T-helper 17 cell (primary cell): ENCODE data around the gene TESMIN. TPM values are rescaled to one million over a fixed set of nuclear protein-coding genes. Genes with fewer than 3 reads are reported as not detected.

ENCODE experiments used
- ATAC-seq: fragments of 150-1000 bp; cut with Tn5 transposase; 2 replicates; pipeline ENCODE4 v1.10.0; 2021; ENCODE audit warnings: mild to moderate bottlenecking, moderate library complexity
- DNase-seq, 3 donors: peaks; one replicate each; pipeline versions ENCODE4 v3.0.0 to v3.0.0-alpha.2; 2020 to 2021
- H3K9me3 ChIP-seq: one replicate; pipeline ENCODE4 v1.7.0; 2013; ENCODE audit warnings: low read length, mild to moderate bottlenecking; ENCODE audit not compliant: control insufficient read depth, poor library complexity, severe bottlenecking
- H3K27ac Mint-ChIP-seq: one replicate; pipeline ENCODE4 v1.8.0; 2022; ENCODE audit warnings: mild to moderate bottlenecking, moderate library complexity, mixed read lengths
- H3K27me3 Mint-ChIP-seq: one replicate; pipeline ENCODE4 v1.8.0; 2022; ENCODE audit warnings: mixed read lengths
- H3K36me3 Mint-ChIP-seq: one replicate; pipeline ENCODE4 v1.8.0; 2022; ENCODE audit warnings: low read depth, mixed read lengths
- H3K4me1 Mint-ChIP-seq: one replicate; pipeline ENCODE4 v1.8.0; 2022; ENCODE audit warnings: mild to moderate bottlenecking, mixed read lengths
- H3K4me3 Mint-ChIP-seq: one replicate; pipeline ENCODE4 v1.8.0; 2022; ENCODE audit warnings: mild to moderate bottlenecking, moderate library complexity, mixed read lengths
- total RNA-seq, 4 donors: library from RNA in 2 of 4; stranded (reverse) in 2 of 4; gene quantifications; one replicate each; pipeline ENCODE4 v1.2.3 and lab custom pipeline; 2022 to 2026

The TESMIN gene
- total RNA-seq, 2 donors from 2014 or later: 5.0 to 5.5 TPM

- Mint-ChIP-seq H3K36me3 (peaks cover 6% of the 10 kb centered on the region), H3K27ac (peak overlapping the region; percentile 60), H3K4me1 (peaks cover 24% of the 10 kb centered on the region), H3K27me3 (peaks cover 23% of the 10 kb centered on the region), H3K4me3 (no peak overlapping the region)
- ATAC-seq: no peak
- DNase-seq: no peak
- H3K9me3 ChIP-seq: no peaks in the 10 kb centered on the region
Observed at GRCh38 chr11:68692115-68692514, 59.2 kb downstream of the TESMIN start.

- peaks cover 24% of the 10 kb centered on the region for H3K4me1 Mint-ChIP-seq
- DNase-seq (no peak), ATAC-seq (no peak)
- H3K4me3 Mint-ChIP-seq: peak overlapping the region; percentile 59
- peaks cover 30% of the 10 kb centered on the region for H3K27me3 Mint-ChIP-seq
- no peaks in the 10 kb centered on the region for H3K9me3 ChIP-seq
- peak overlapping the region; percentile 60 for H3K27ac Mint-ChIP-seq
- H3K36me3 Mint-ChIP-seq: peaks cover 7% of the 10 kb centered on the region
Observed at GRCh38 chr11:68691402-68691784, 59.9 kb downstream of the TESMIN start.

- DNase-seq: no peak
- H3K9me3 ChIP-seq: no peaks in the 10 kb centered on the region
- Mint-ChIP-seq H3K4me3 (peak overlapping the region; percentile 59), H3K27me3 (peaks cover 30% of the 10 kb centered on the region), H3K27ac (peak overlapping the region; percentile 60), H3K36me3 (peaks cover 9% of the 10 kb centered on the region), H3K4me1 (peaks cover 28% of the 10 kb centered on the region)
- peak; percentile 93 for ATAC-seq
Observed at GRCh38 chr11:68690671-68691401, 60.5 kb downstream of the TESMIN start.

GRCh38 chr11:68689737-68690625 lies 61.3 kb downstream of the TESMIN start:
- H3K9me3 ChIP-seq: no peaks in the 10 kb centered on the region
- Mint-ChIP-seq H3K36me3 (peaks cover 9% of the 10 kb centered on the region), H3K27ac (peak overlapping the region; percentile 60), H3K4me1 (peaks cover 28% of the 10 kb centered on the region), H3K4me3 (peak overlapping the region; percentile 68), H3K27me3 (peaks cover 30% of the 10 kb centered on the region)
- DNase-seq: no peak
- no peak for ATAC-seq

- H3K36me3 Mint-ChIP-seq: peaks cover 6% of the 10 kb centered on the region
Observed at GRCh38 chr11:68688881-68689280, 62.4 kb downstream of the TESMIN start.

GRCh38 chr11:68687986-68688385 lies 63.3 kb downstream of the TESMIN start:
- DNase-seq (no peak), ATAC-seq (no peak)
- peaks cover 32% of the 10 kb centered on the region for H3K27me3 Mint-ChIP-seq
- no peaks in the 10 kb centered on the region for H3K9me3 ChIP-seq
- no peak overlapping the region for H3K27ac Mint-ChIP-seq
- H3K4me1 Mint-ChIP-seq: peaks cover 27% of the 10 kb centered on the region
- no peak overlapping the region for H3K4me3 Mint-ChIP-seq
- peaks cover 6% of the 10 kb centered on the region for H3K36me3 Mint-ChIP-seq

More at GRCh38 chr11:68688881-68689280, 62.4 kb downstream of the TESMIN start:
- ATAC-seq (no peak), DNase-seq (no peak)
- Mint-ChIP-seq H3K4me3 (no peak overlapping the region), H3K4me1 (peaks cover 26% of the 10 kb centered on the region), H3K27ac (no peak overlapping the region), H3K27me3 (peaks cover 30% of the 10 kb centered on the region)
- no peaks in the 10 kb centered on the region for H3K9me3 ChIP-seq

- Mint-ChIP-seq H3K27ac (no peak overlapping the region), H3K4me3 (peak overlapping the region; percentile 45), H3K27me3 (peaks cover 39% of the 10 kb centered on the region), H3K4me1 (peaks cover 30% of the 10 kb centered on the region), H3K36me3 (peaks cover 8% of the 10 kb centered on the region)
- ATAC-seq: no peak
- H3K9me3 ChIP-seq: no peaks in the 10 kb centered on the region
- DNase-seq: no peak
Observed at GRCh38 chr11:68687311-68687710, 64.0 kb downstream of the TESMIN start.

GRCh38 chr11:68686486-68686885 lies 64.8 kb downstream of the TESMIN start:
- no peaks in the 10 kb centered on the region for H3K9me3 ChIP-seq
- Mint-ChIP-seq H3K4me3 (no peak overlapping the region), H3K27ac (no peak overlapping the region), H3K27me3 (peaks cover 44% of the 10 kb centered on the region), H3K4me1 (peaks cover 29% of the 10 kb centered on the region), H3K36me3 (peaks cover 8% of the 10 kb centered on the region)
- ATAC-seq (no peak), DNase-seq (no peak)

- no peak for DNase-seq
Observed at GRCh38 chr11:68685656-68686380, 65.5 kb downstream of the TESMIN start.

GRCh38 chr11:68684385-68685356 lies 66.6 kb downstream of the TESMIN start, which contains the start of gene GAL:
Gene GAL, plus strand, starts transcription at chr11:68684544. Its CDS starts 380 bp downstream, at chr11:68684924.
- DNase-seq: no peak
- H3K27me3 Mint-ChIP-seq: peaks cover 44% of the 10 kb centered on the region
- ATAC-seq: no peak
- H3K4me3 Mint-ChIP-seq: peak within 1 kb of the TSS; percentile 47
- H3K9me3 ChIP-seq: no peaks in the 10 kb centered on the region
- H3K36me3 Mint-ChIP-seq: peaks cover 8% of the 10 kb centered on the region
- H3K27ac Mint-ChIP-seq: no peak within 1 kb of the TSS
- peaks cover 13% of the 10 kb centered on the region for H3K4me1 Mint-ChIP-seq

More at GRCh38 chr11:68685656-68686380, 65.5 kb downstream of the TESMIN start:
- Mint-ChIP-seq H3K4me1 (peaks cover 22% of the 10 kb centered on the region), H3K27me3 (peaks cover 44% of the 10 kb centered on the region), H3K36me3 (peaks cover 8% of the 10 kb centered on the region), H3K4me3 (peak overlapping the region; percentile 84), H3K27ac (no peak overlapping the region)
- H3K9me3 ChIP-seq: no peaks in the 10 kb centered on the region
- no peak for ATAC-seq

- H3K36me3 Mint-ChIP-seq: peaks cover 5% of the 10 kb centered on the region
- peaks cover 8% of the 10 kb centered on the region for H3K4me1 Mint-ChIP-seq
- H3K27me3 Mint-ChIP-seq: peaks cover 47% of the 10 kb centered on the region
- ATAC-seq (no peak), DNase-seq (no peak)
- no peak overlapping the region for H3K27ac Mint-ChIP-seq
- H3K4me3 Mint-ChIP-seq: no peak overlapping the region
- H3K9me3 ChIP-seq: no peaks in the 10 kb centered on the region
Observed at GRCh38 chr11:68683536-68684384, 67.6 kb downstream of the TESMIN start.
